Tibial nerve (tissue), 4 donors: ENCODE results near the gene ZNF821. TPM values are rescaled to one million over a fixed set of nuclear protein-coding genes. Genes with fewer than 3 reads are reported as not detected.

ENCODE experiments used
- DNase-seq, 2 donors: peaks; one replicate each; pipeline ENCODE4 v3.0.0-alpha.2; 2019; ENCODE audit warnings: low spot score in 2 of 2
- H3K27ac ChIP-seq, 4 donors: fragments of 200-600 bp; sonication (generic) in 3 of 4; one replicate each; pipeline ENCODE4 v1.5.1; 2017 to 2019; ENCODE audit warnings: mild to moderate bottlenecking in 1 of 4
- H3K27me3 ChIP-seq, 2 donors: fragments of 200-600 bp; sonication (generic) in 1 of 2; one replicate each; pipeline versions ENCODE4 v1.5.1 to v1.6.0; 2017 to 2019
- H3K36me3 ChIP-seq, 3 donors: fragments of 200-600 bp; sonication (generic); one replicate each; pipeline ENCODE4 v1.5.1; 2018 to 2019
- H3K4me1 ChIP-seq, 4 donors: fragments of 200-600 bp; sonication (generic) in 3 of 4; one replicate each; pipeline ENCODE4 v1.5.1; 2017 to 2019
- H3K4me3 ChIP-seq, 4 donors: fragments of 200-600 bp; sonication (generic) in 3 of 4; one replicate each; pipeline ENCODE4 v1.5.1; 2017 to 2019; ENCODE audit warnings: mild to moderate bottlenecking in 1 of 4, moderate library complexity in 1 of 4
- H3K9me3 ChIP-seq, 4 donors: fragments of 200-600 bp; sonication (generic) in 3 of 4; one replicate each; pipeline ENCODE4 v1.5.1; 2017 to 2019
- CTCF ChIP-seq, 5 experiments: fragments of 200-600 bp in 3 of 5; fragments of 450-650 bp in 2 of 5; sonication (generic) in 3 of 5; IDR thresholded peaks; one replicate each; pipeline ENCODE4 v1.5.1; 2016 to 2019; ENCODE audit warnings: antibody characterized with exemption in 5 of 5, mild to moderate bottlenecking in 3 of 5, moderate library complexity in 2 of 5
- EP300 ChIP-seq, 2 donors: sonication (generic); formaldehyde crosslinking; IDR thresholded peaks; one replicate each; pipeline ENCODE4 v1.6.1; 2017; ENCODE audit warnings: antibody characterized with exemption in 2 of 2, mild to moderate bottlenecking in 1 of 2
- POLR2A ChIP-seq, 2 donors: fragments of 450-650 bp; IDR thresholded peaks; one replicate each; pipeline ENCODE4 v1.6.1; 2017; ENCODE audit warnings: antibody characterized with exemption in 2 of 2, mild to moderate bottlenecking in 2 of 2, moderate library complexity in 2 of 2
- WGBS, 2 donors: methylation state at CpG; one replicate each; pipeline ENCODE4 v1.1.5; 2018; 5-methylcytosine and 5-hydroxymethylcytosine counted together
- total RNA-seq, 4 donors: library from RNA; depleted of rRNA; stranded (reverse); fragments of >200 nt; gene quantifications; one replicate each; pipeline ENCODE4 v1.1.0, GENCODE V29; 2016

ZNF821 gene
- total RNA-seq, 4 donors from 2014 or later: 3.5 to 18.9 (median 4.3) TPM

- peaks cover 0 to 54% (median 20%) of the 10 kb centered on the region in 4 donors for H3K4me1 ChIP-seq
- H3K27ac ChIP-seq: no peak overlapping the region
- H3K36me3 ChIP-seq: no peaks in the 10 kb centered on the region
- no peak for TF ChIP-seq POLR2A (IDR thresholded peaks at IDR 0.05)
- no peak for TF ChIP-seq EP300 (IDR thresholded peaks at IDR 0.05)
- no peak for TF ChIP-seq CTCF (IDR thresholded peaks at IDR 0.05)
- no peak for DNase-seq
- 90 to 95% methylated on average over 9 of the region's 9 CpGs for WGBS, 2 donors
- no peaks in the 10 kb centered on the region for H3K27me3 ChIP-seq
- no peak overlapping the region for H3K4me3 ChIP-seq
- peaks cover 0 to 7% (median 0%) of the 10 kb centered on the region in 4 donors for H3K9me3 ChIP-seq
These were observed 20.3 kb upstream of the ZNF821 start for GRCh38 chr16:71904239-71904638.

GRCh38 chr16:71903608-71904007, 19.6 kb upstream of the ZNF821 start:
- peaks cover 0 to 7% (median 0%) of the 10 kb centered on the region in 4 donors for H3K9me3 ChIP-seq
- no peaks in the 10 kb centered on the region for H3K27me3 ChIP-seq
- peaks cover 0 to 57% (median 21%) of the 10 kb centered on the region in 4 donors for H3K4me1 ChIP-seq
- WGBS, 2 donors: 73 to 83% methylated on average over 2 of the region's 2 CpGs
- H3K27ac ChIP-seq: peak overlapping the region in 1 of 4 donors; percentile 38
- no peak for TF ChIP-seq POLR2A (IDR thresholded peaks at IDR 0.05)
- no peak for TF ChIP-seq EP300 (IDR thresholded peaks at IDR 0.05)
- TF ChIP-seq CTCF (IDR thresholded peaks at IDR 0.05): no peak
- no peak for DNase-seq
- no peaks in the 10 kb centered on the region for H3K36me3 ChIP-seq
- no peak overlapping the region for H3K4me3 ChIP-seq

- Histone ChIP-seq H3K4me1 (peaks cover 0 to 62% (median 21%) of the 10 kb centered on the region in 4 donors), H3K4me3 (no peak overlapping the region), H3K36me3 (no peaks in the 10 kb centered on the region), H3K9me3 (peaks cover 0 to 7% (median 0%) of the 10 kb centered on the region in 4 donors), H3K27ac (peak overlapping the region in 1 of 4 donors; percentile 41), H3K27me3 (no peaks in the 10 kb centered on the region)
- no peak for DNase-seq
- 79 to 83% methylated on average over 5 of the region's 5 CpGs for WGBS, 2 donors
- TF ChIP-seq CTCF (IDR thresholded peaks at IDR 0.05): no peak
- no peak for TF ChIP-seq EP300 (IDR thresholded peaks at IDR 0.05)
- no peak for TF ChIP-seq POLR2A (IDR thresholded peaks at IDR 0.05)
These were observed 18.8 kb upstream of the ZNF821 start for GRCh38 chr16:71902656-71903365.

GRCh38 chr16:71899171-71899570, 15.2 kb upstream of the ZNF821 start:
- 93 to 99% methylated on average over 4 of the region's 4 CpGs for WGBS, 2 donors
- peak overlapping the region in 1 of 4 donors; percentile 8 for H3K27ac ChIP-seq
- H3K4me3 ChIP-seq: no peak overlapping the region
- TF ChIP-seq CTCF (IDR thresholded peaks at IDR 0.05) (no peak), POLR2A (IDR thresholded peaks at IDR 0.05) (no peak), EP300 (IDR thresholded peaks at IDR 0.05) (no peak)
- no peaks in the 10 kb centered on the region for H3K27me3 ChIP-seq
- peaks cover 0 to 70% (median 31%) of the 10 kb centered on the region in 4 donors for H3K4me1 ChIP-seq
- no peak for DNase-seq
- H3K9me3 ChIP-seq: no peaks in the 10 kb centered on the region
- H3K36me3 ChIP-seq: no peaks in the 10 kb centered on the region

GRCh38 chr16:71896764-71897368, 12.9 kb upstream of the ZNF821 start:
- H3K4me1 ChIP-seq: peaks cover 0 to 60% (median 31%) of the 10 kb centered on the region in 4 donors
- H3K36me3 ChIP-seq: no peaks in the 10 kb centered on the region
- no peaks in the 10 kb centered on the region for H3K9me3 ChIP-seq
- TF ChIP-seq POLR2A (IDR thresholded peaks at IDR 0.05) (no peak), CTCF (IDR thresholded peaks at IDR 0.05) (no peak)
- no peaks in the 10 kb centered on the region for H3K27me3 ChIP-seq
- peak overlapping the region in 3 of 4 donors; percentile 99 to 100 (median 99) for H3K27ac ChIP-seq
- 35 to 41% methylated on average over 15 of the region's 15 CpGs for whole genome bisulfite sequencing, 2 donors
- no peak for DNase-seq
- peak overlapping the region; percentile 77 to 94 (median 92) for H3K4me3 ChIP-seq
